ENCODE results near the gene SLC27A3.

The SLC27A3 gene

DNA sequence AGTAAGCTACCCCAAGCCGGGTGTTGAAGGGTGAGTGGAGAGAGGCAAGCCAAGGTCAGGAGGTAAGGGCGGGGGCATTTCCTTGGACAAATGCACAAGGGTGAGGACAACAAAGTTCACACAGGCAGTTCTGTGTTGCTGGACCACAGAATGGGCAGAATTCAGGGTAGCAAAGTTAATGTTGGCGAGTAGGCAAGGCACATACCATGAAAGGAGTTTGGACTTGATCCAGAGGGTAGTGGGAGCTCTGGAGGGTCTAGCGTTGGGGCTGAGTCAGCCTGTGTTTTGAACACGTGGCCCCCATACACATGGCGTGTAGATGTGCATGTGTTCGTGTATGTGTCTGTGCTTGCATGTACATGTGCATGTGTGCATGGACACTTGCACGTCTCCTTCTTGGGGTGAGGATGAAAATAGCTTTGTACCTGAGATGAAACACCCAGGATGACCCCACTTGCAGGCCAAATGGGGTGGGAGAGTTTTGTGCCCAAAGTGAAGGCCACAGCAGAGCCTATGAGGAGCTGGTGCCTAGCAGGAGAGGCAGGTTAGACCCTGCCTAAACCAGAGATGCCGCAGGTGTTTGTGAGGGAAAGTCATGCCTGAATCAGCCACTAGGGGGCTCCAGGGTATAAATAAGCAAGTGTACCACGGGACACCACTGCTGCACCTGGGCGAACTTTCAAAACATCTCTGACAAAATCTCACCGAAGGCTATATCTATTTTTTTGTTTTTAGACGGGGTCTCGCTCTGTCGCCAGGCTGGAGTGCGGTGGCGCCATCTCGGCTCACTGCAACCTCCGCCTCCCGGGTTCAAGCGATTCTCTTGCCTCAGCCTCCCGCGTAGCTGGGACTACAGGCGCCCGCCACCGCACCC, 21.8 kb downstream of the SLC27A3 start:
- peak; percentile 69 to 88 (median 77) for DNase-seq (ENCODE audit: low read depth in 2 of 3, low spot score in 1 of 3)

- DNase-seq (ENCODE audit: low read depth in 2 of 3, low spot score in 1 of 3) = no peak
These were observed 23.2 kb downstream of the SLC27A3 start for GRCh38 chr1:153798468-153798780.

DNA sequence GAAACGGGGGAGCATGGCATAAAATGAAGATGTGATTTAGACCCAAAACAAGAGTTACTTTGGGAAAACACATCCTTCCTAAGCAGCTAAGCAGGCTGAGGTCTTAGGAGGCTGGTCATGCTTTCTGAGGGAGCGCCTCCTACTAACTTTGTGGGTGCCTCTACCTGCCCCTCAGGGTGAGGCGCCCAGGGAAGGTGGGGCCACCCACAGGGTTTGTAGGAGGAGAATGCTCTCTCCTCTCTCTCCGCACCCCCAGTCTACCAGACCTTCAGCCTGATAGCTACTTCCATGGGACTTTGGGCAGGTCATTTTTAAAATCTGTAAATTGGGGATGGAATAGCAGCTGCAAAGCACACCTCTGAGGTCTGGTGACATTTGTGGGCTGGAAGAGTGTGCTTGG, 23.8 kb downstream of the SLC27A3 start:
- DNase-seq (ENCODE audit: low read depth in 2 of 3, low spot score in 1 of 3) = no peak

DNA sequence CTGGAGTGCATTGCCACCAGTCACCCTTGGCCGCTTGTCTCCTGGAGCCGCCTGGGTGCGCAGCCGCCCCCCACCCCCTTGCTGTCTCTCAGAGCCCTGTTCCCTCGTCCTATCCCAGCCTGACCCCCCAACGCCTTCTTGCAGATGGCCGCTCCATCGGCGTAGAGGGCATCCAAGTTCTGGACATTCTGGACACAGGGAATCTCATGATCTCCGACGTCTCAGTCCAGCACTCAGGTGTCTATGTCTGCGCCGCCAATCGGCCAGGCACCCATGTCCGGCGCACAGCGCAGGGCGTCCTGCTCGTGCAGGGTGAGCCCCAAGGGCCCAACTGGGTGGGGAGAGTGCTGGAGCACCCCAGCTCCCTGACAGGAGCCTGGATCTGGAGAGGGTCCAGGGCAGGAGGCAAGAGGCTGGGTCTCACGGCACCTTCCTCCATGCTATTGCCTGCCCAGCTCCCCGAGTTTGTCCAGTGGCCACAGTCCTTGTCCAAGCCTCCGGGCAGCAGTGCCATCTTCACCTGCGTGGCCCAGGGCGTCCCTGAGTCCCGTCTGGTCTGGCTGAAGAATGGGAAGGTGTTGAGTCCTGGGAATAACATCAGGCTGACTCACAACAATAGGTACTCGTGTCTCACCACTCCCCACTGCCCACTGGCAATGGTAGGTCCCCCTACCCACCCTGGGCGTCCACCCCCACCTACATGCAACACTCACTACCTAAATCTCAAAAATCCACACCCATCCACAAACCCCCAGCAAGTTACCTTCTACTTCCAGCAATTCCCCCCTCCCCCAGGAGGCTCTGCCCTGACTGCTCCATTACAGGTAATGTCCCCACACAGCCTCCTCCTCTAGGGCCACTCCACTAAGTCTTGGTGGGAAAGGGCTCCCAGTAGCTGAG, 24.6 kb downstream of the SLC27A3 start:
- DNase-seq (ENCODE audit: low read depth in 2 of 3, low spot score in 1 of 3) = no peak

GRCh38 chr1:153800516-153800915, 25.3 kb downstream of the SLC27A3 start:
- no peak for DNase-seq (ENCODE audit: low read depth in 2 of 3, low spot score in 1 of 3)

- DNase-seq (ENCODE audit: low read depth in 2 of 3, low spot score in 1 of 3) = no peak
These were observed 25.9 kb downstream of the SLC27A3 start for GRCh38 chr1:153801028-153801625.

GRCh38 chr1:153801786-153802697, 26.8 kb downstream of the SLC27A3 start:
- DNase-seq (ENCODE audit: low read depth in 2 of 3, low spot score in 1 of 3) = no peak

- DNase-seq (ENCODE audit: low read depth in 2 of 3, low spot score in 1 of 3) = no peak
These were observed 28.4 kb downstream of the SLC27A3 start for GRCh38 chr1:153803470-153804056.

DNA sequence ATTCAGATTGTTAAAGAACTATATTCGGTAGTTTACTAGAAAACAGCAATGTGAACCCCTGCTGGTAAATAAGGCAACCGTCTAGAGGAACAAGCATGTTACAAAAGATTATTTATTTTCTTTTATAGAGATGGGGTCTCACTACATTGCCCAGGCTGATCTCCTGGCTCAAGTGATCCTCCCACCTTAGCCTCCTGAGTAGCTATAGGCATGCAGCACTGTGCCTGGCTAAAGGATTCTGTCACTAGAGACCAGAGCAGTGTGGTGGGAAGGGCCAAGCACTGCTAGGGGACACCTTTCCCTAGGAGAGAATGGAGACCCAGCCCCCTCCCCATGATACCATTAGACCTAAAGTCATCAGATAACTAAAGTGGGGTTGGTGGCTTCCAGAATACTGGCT, 28.9 kb downstream of the SLC27A3 start:
- no peak for DNase-seq (ENCODE audit: low read depth in 2 of 3, low spot score in 1 of 3)

- peak; percentile 54 to 83 (median 73) for DNase-seq (ENCODE audit: low read depth in 2 of 3, low spot score in 1 of 3)
These were observed 30.0 kb downstream of the SLC27A3 start for GRCh38 chr1:153805042-153805745.

- DNase-seq (ENCODE audit: low read depth in 2 of 3, low spot score in 1 of 3) = no peak
These were observed 30.9 kb downstream of the SLC27A3 start for GRCh38 chr1:153805886-153806719.

DNA sequence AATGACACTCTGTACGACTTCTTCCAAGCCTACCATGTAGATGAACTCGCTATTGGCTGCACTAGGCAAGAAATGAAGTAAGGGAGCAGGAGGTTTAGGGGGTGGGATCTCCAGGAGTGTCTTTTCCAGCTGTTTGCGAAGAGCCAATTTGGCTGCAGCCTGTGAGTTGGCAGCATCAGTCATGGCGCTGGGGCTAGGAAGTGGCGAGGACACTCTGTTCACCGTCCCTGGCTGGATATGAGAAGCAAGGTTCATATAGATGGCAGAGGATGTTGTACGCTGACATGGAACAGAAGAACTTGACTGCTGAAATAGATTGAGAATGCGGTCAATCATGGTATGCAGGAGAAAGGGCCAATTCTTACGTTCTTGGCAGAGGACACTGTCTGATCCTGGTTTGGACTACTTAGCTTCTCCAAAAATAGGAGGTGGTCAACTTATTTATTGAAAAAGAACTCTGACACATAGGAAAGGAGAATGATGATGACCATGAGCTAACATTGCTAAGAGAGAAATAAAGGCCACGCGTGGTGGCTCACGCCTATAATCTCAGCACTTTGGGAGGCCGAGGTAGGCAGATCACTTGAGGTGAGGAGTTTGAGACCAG, 41.2 kb downstream of the SLC27A3 start:
- DNase-seq (ENCODE audit: low read depth in 2 of 3, low spot score in 1 of 3) = no peak

DNA sequence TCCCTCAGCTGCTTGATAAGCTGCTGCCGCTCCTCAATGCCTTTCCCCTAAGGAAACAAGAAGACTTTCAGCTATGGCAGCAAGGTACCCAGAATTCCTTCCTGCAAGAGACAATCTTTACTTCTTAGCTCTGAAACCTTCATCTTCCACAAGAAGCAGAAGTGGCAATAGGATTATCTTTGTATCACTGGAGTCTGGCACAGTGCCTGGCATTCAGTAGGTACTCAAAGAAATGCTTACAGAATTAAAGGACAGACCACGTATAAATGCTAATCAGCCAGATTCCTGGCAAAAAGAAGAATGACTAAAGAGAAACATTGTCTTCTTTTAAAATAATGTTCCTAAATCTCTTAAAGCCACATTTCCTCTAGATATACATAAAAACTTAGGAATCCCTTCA, 43.7 kb downstream of the SLC27A3 start:
- DNase-seq (ENCODE audit: low read depth in 2 of 3, low spot score in 1 of 3) = no peak

- no peak for DNase-seq (ENCODE audit: low read depth in 2 of 3, low spot score in 1 of 3)
These were observed 52.2 kb downstream of the SLC27A3 start for GRCh38 chr1:153827168-153827964.

Measured in stimulated activated CD4-positive, alpha-beta T cell treated with anti-CD3 and anti-CD28 coated beads, Interleukin-12 subunit alpha, Interleukin-12 subunit beta, amount 100 ng/mL, for 48 hours (primary cell).